Superior temporal gyrus (tissue), 1 donor: ENCODE data around the gene ASAP2.

Source experiments
- DNase-seq: peaks from one replicate; pipeline ENCODE4 v3.0.0-alpha.2; 2016; ENCODE audit errors: extremely low spot score

The ASAP2 gene

DNA sequence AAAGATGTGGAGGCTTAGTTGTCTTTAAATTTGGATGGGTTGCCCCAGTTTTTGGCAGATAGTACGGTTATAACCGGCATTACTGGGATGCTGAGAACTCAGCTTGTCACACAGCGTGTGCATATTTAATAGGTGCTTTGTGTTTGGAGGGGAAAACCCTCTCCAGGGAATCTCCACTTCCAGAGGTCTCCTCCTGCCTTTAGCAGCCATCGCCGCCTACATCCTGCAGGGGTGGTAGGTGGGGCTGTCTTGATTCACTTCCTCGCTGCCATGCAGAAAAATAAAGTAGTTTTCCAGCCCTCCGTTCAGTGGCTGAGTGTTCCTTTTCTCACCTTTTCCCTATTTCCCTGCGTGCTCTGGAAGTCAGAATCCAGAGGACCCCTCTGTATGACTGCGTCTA is 140.3 kb downstream of the ASAP2 start:
- no peak for DNase-seq

DNA sequence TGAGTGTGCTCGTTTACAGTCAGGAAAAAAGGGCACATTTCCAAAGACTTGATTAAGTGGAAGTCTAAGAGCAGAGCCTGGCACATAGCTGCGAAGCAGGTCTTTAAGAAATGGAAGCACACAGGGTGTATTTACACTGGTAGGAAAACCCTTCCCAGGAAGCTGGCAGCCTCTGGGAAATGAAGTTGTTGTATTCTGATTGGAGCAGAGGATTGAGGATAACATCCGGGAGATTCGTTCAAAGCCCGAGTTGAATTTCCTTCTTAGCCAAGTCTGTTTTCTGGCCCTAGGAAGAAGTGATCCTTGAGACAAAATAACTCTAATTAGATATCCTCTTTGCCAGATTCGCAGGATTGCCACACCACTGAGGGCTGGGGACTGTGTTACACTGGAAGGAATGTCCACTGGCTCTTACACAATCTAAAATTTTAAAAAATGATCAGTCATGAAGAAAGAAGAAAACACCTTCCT is 140.8 kb downstream of the ASAP2 start:
- peak; percentile 49 for DNase-seq

DNA sequence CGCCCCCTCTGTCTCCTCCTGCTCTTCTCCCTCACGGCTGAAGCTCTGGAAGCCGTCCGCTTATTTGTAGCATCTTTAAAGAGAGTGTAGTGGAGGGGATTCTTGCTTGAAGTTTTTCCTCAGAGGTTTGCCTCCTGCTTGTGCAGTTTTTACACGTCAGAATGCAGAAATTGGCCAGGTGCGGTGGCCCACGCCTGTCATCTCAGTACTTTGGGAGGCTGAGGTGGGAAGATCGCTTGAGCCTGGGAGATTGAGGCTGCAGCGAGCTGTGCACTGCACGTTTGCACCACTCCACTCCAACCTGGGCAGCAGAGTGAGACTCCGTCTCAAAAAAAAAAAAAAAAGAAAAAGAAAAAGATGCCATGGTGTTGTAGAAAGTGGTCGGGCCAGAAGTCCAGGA is 147.7 kb downstream of the ASAP2 start:
- no peak for DNase-seq

DNA sequence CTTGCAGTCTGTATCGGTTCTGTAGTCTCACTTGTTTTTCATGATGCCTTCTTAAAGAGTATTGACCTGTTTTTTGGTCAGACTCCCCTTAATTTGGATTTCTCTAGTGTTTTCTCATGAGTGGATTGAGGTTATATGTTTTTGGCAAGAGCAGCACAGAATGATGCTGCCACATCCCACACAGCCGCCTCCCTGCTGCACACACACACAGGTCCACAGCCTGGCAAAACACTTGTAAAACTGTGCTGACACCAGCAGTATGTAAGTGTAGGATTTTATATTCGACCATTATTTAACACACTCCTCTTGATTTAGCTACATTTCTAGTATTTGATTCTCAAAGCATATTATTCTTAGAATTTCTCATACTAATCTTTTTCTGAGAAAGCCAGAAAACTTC is 148.7 kb downstream of the ASAP2 start:
- no peak for DNase-seq

DNA sequence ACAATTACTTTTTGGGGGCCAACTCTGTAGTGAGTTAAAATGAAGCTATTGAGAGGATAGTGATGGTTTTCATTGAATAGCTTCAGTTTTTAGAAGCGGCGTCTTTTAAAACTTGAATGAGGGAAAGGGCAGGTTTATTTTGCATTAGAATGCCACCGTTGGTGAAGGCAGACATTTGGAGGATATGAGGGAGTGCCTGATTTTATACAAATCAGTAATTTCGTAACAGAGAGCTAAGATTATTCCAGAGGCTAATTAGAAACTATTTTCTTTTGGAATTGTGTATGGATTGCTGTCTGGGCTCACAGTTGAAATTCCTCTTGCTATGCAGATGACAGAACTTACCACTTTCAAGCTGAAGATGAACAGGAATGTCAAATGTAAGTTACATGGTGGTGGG is 149.1 kb downstream of the ASAP2 start:
- no peak for DNase-seq

DNA sequence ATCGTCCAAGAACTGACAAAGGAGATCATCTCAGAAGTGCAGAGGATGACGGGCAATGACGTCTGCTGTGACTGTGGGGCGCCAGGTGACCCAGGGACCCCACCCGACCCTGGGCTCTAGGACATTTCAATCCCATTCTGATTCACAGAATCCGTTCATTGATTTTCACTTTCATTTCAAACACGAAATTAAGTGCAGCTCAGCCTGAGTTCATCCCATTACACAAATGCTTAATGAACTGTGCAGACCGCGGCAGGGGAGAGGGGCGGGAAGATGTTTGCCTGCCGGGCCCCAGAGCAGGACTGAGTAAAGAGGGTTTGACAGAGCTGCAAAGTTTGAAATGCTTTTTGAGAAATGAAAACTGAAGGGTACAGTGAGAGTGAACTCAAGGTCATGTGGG is 149.6 kb downstream of the ASAP2 start:
- no peak for DNase-seq

DNA sequence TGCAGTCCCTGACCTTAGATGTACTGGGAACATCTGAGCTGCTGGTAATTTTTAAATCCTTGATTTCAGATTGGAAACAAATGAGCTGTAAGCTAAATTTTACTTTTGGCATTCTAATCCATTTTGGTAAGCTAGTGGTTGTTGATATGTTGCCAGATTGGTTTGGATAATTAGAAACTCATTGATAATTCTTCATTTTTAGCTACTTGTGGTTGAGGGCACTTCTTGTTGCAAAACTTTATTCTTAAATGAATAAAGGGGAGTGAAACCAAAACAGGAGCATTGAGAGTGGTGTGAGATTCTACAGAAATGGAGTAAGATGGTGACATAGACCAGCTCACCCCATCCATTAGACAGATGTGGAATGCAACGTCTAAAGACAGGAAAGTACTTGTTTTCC is 152.2 kb downstream of the ASAP2 start:
- no peak for DNase-seq

DNA sequence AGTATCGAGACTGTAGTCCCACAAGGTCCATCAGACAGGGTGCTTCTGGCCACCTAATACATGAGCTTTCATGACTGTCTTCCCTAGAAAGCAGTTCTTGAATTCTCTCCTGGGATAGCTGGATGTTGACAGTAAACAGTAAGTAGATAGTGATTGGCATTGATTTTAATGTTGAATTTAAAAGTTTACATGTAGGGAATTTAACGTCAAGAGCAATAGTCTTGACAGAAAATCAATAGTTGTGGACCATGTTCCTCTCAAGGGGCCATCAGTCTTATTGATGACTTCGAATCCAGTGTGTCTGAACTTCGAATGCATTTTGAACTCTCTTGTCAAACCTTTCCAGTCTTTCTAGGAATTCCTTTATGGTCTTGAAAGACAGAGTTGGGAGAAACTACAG is 152.9 kb downstream of the ASAP2 start:
- no peak for DNase-seq

DNA sequence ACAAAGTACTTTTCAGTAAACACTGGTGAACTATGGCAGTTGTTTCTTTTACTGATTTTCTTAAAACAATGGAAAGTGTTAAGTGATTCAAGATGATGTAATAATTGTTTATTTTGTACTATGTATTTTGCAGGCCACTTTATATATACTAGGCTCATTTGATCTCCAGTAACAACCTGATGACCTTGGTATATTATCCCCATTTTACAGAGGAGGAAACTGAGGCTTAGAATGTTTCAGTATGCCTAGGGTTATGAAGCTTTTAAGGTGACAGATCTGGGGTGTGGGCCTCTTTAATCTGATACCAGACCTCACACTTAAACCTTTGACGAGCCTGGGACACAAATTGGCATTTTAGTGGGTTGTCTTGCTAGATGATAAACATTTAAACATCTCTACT is 153.5 kb downstream of the ASAP2 start:
- no peak for DNase-seq

DNA sequence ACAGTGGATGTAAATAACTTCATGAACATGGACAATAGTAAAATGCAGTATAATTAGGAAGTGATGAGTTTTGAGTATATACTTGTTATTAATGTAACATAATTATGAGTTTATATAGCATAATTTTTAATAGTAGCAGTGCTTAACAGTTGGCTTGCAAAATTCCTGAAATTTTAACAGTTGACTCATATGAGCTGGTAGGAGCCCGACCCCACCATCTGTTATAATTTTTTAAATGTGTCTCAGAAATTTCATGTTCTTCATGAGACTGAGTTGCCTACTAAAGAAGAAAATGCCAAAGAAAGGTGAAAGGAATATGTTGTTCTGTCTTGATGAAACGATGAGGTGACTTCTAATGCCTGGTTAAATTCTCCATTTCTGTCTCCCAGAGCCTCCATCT is 154.1 kb downstream of the ASAP2 start:
- no peak for DNase-seq

DNA sequence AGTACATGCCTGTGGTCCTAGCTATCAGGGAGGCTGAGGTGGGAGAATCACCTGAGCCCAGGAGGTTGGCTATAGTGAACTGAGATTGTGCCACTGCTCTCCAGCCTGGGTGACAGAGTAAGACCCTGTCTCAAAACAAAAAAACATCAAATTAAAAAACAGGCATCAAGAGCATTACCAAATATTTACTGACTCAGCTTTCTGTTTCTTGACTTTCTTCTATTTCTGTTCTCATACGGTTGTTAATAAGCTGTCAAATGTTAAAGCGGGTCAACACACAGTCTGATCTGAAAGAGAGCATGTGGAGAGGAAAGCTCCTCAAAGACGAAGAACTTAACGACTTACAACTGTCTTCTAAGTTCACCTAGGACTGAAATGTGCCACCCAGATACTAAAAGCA is 157.8 kb downstream of the ASAP2 start:
- DNase-seq, result no peak

DNA sequence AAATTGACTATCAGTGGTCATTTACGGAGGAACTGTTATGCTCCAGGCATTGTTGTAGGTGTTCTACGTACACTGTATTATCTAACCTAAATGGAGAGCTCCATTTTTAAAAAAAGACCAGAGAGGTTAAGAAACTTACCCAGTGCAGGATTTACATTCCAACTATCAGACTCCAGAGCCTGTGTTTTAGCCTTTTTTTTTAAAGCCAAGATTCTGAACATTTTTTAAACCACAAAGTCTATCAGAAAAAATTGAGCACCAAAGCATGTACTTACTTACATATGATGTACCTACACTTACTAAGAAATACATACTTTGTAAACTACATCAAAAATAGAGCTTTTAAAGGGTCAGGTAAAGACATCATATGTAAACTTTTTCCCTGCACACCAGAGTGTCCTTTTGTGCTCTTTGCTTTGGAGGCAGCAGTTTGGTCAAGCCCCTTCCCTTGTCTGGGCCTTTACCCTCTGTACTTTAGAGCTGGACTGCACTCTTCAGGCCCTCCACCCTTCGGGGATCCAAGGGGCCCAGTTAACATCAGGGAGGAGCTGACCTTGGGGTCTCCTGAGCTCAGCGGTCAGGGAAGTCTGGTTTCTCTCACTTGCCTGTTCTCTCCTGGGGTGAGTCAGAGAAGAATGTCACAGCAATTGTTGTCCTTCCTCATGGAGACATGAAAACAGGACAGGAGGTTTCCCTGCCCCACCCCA is 158.3 kb downstream of the ASAP2 start:
- DNase-seq, result no peak

DNA sequence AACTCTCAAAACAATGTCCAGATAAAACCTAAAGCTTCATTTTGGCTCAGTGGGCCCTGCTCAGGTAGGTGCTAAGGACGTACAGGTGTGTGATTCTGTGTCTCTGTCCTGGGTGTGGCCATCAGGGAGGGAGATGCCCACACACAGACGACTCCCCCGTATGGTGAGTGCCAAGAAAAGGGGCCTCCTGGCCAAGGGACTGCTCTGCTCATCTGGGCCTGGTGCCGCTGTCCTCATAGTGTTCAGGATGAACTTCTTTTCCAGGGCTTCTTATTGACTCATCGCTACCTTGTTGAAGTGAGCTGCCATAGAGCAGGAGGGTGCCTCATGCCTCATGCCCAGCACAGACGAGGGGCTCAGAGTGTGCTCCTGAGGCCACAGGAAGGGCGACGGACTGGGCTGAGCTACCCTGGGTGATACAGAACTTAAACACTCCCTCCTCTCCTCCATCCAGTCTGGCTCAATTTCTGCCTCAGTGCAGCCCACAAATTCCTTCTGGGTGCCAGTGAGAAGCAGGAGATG is 158.9 kb downstream of the ASAP2 start:
- no peak for DNase-seq

DNA sequence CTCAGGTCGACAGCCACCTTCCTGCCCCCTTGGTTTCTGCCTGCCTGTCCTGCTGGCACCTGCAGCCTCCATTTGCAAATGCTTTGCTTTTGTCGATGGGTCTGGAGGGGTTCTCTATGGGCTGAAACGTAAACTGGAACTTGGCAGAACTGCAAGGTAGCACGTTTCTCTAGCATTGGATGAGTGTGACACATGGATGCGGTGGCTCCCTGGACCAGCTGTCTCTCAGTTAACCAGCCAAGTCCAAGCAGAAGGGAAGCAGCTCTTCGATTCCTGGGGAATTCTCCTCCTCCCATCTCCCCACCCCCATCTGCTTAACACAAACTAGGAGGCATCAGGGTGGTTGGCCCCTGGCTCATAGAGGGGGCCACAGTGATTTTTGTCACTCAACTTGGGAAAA is 159.4 kb downstream of the ASAP2 start:
- no peak for DNase-seq

DNA sequence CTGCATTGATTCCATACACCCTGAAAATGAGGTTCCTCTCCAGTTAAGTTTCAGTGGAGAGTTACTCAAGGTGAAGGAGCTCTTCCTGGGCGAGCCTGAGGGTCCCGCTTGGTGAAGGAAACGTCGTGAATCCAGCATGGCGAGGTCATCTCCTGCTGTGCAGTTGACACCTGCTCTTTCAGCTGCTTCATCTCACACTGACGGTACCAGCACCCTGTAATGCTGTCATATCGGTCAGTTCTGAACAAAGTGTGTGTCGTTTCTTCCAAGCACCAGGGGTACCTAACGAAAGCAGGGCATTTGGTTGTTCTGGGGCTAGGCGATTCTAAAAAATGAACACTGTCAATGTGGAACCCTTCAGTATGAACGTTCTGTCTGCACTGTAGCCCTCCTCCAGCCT is 164.1 kb downstream of the ASAP2 start:
- no peak for DNase-seq

DNA sequence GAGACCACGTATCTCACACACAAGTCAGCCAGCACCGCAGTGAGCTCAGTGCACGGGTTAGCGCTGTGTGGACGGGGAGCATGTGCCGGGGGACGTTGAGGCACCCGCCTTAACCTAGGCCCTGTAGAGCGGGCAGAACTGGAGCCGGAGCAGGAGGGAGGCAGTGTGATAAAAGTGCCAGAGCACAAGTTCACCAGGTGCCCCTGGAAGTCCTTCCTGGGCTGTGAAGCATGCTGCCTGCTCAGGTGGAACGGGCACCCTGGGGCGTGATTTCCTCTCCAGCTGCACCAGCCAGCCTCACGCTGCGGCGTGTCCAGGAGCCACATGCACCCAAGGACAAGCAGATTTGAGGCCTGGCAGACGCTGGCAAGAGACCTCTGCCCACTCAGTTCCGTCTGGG is 166.4 kb downstream of the ASAP2 start:
- DNase-seq, result no peak

DNA sequence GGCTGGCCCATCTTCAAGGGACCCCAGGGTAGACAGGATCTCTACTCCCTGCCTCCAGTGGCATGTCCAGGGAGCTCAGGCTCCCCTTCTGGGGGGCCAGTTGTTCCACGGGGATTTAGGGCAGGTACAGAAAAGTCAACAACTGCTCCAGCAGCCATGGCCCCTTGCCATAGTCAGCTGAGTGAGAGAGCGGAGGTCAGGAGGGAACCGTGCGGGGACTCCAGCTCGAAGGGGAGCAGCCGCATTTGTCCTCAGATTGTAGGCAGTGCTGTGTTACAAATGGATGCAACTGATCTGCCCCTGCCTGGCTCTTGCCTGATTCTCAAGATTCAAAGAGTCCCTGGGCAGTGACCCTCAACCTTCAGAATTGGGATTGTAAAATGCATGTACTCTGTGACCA is 166.9 kb downstream of the ASAP2 start:
- DNase-seq, result no peak

DNA sequence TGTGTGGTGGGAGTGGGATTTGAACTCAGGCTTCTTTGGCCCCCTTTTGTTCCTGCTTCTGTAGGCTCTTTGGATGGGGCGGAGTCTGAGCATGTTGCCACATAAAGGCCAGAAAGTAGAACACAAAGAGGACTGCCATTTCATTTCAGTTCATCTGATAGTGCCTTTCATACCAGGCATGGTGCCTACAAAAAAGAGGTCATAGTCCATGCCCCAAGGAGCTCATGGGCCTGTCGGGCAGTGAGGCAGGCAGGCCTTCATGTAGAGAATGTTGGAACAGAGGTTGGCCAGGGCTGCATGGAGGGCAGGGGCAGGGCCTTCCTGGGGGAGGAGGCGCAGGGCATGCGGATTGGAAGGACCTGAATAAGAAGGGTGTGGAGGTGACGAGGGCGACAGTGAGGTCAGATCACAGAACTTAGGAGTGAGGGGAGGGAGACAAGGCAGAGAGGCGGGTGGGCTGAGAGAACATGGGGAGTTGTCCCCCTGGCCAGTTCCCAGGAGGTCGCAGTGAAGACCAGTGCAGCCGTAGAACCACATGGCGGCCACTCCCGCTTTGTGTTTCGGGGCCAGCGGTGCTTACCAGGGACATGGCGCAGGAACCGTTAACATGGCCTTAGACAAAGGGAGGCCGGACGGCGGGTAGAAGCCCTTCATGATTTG is 167.6 kb downstream of the ASAP2 start:
- no peak for DNase-seq

DNA sequence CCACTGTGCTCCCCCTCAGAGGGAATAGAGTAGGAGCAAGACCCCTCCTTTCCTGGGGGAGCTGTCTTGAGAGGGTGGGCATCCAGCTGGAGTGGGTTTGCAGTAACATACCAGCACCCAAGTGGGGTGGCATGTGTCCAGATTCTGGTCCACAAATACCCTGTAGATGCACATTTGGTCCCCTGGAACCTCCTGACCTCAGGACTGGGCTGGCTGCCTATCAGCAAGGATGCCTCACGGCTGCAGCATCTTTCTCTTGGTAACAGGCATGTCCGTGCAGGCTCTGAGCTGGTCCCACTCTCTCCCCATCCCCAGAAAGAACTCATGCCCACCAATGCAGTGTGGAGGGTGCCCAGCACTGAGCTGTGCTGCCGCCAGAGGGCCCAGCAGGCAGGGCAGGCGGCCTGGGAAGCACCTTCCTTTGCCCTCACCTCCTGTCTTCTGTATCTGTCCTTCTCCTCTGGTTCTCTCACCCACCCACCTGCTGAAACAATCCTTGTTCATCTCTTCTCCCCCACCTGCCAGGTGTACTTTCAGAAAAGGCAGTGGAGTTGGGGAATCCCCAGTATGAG is 169.3 kb downstream of the ASAP2 start:
- DNase-seq, result no peak

DNA sequence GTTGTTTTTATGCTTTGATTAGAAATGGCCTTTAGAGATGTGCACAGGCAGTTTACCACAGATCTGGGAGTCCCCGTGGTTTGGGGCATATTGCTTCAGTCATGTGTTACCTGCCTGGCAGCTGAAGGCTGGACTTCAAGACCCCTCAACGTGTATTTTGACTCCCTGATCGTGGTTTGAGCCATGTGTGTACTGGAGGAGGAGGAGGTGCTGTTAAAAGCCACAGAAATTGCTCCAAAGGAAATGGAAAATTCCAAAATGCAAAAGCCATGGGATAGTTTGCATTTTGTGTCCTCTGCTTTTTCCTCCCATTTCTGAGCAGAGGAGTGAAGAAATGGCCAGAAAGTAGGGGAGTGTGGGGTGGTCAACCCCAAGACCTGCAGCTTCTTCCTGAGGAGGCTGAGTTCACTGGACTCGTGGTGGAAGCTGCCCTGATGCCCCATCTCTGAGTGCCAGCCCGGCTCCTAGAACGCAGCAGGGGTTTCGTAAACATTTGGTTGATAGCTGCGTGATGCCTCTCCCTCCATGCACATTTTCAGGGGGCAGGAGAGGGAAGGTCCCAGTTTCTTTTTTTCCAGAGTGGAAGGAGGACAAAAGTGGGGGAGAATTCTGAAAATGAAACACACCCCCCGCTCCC is 171.0 kb downstream of the ASAP2 start:
- DNase-seq, result no peak

DNA sequence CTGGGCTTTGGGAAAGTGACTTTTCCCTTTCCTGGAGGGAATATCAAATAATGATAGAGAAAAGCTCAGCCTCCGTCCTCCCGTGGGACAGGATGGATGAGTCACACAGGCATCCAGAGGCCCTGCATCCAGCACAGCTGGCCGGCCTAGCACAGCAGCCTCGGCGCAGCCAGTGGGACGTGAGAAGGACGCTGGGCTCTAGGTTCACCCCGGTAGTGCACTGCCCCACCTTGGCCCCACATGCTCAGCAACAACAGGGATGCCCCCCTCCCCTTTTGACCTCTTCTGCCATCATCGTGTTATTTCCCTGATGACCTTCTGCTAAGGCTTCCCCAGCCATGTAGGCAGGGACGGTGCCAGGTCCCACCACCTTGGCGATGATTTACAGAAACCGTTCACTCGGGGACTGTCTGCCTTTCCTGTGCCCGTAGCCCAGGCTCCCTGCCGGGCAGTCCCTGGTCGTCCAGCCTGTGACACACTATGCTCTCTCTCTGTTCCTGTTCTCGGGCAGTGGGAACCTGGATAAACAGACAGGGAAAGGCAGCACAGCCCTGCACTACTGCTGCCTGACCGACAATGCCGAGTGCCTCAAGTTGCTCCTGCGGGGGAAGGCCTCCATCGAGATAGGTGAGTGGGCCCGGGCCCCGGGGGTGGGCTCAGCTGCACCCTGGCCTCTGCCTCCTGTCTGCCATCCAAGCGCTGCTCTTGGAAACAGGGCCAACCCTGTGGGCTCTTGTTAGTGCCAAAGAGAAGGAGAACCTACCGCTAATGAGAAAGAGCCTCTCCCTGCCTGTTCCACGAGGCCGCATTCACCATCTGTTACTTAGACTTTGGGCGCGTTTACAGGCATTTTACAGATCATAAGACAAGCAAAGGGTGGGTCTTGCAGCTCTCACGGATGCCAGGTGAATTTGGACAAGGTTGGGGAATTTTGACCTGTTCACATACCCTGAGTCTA is 172.1 kb downstream of the ASAP2 start:
- no peak for DNase-seq

DNA sequence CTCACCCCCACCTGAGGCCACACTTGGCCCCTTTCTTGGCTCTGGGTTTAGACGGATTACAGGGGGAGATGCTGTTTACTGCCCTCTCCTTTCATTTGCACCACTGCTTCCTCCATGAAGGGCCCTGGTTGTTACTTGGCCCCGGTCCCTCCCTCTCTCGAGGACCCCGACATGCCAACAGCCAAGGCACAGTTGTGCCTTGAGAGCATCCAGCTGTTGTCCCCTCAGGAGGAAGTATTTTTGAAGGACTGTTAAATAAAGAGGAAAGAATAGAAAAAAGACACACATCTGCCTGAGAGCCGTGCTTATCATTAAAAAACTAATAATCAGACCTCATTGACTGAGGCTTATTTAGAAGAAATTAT is 172.8 kb downstream of the ASAP2 start:
- DNase-seq, result no peak
